Measurements from ENCODE around the gene MERTK. TPM values are rescaled to one million over a fixed set of nuclear protein-coding genes. Genes with fewer than 3 reads are reported as not detected.
A peak's percentile ranks its signal among the peaks of the same experiment; 100 is the strongest.
"Not testable (repeated sequence)": the region's sequence is repeated elsewhere in the genome, so short reads cannot be mapped to it uniquely, and the experiment has no call there.

Gene MERTK
- total RNA-seq, 6 experiments from 2014 or later = 10.6 to 18.3 (median 13.1) TPM

GRCh38 chr2:111903930-111904439 is 5.6 kb downstream of the MERTK start:
- no peaks in the 10 kb centered on the region for H3K36me3 ChIP-seq
- H3K4me3 ChIP-seq = no peak overlapping the region
- DNase-seq = no peak
- intact Hi-C loops (cut with DNase I) = no loop called here
- TF ChIP-seq POLR2A (IDR thresholded peaks at IDR 0.05) = no peak
- no peak for TF ChIP-seq CTCF (IDR thresholded peaks at IDR 0.05)
- H3K27ac ChIP-seq = no peak overlapping the region
- peaks cover 0 to 56% (median 20%) of the 10 kb centered on the region in 4 donors for H3K4me1 ChIP-seq
- no peaks in the 10 kb centered on the region for H3K9me3 ChIP-seq
- H3K27me3 ChIP-seq = no peaks in the 10 kb centered on the region
- WGBS (ENCODE audit: insufficient coverage, low coverage, low lambda C conversion rate, missing lambda C conversion rate) = 96% methylated on average over 3 of the region's 5 CpGs
- ATAC-seq = no peak

GRCh38 chr2:111904726-111905474 is 6.5 kb downstream of the MERTK start:
- WGBS (ENCODE audit: insufficient coverage, low coverage, low lambda C conversion rate, missing lambda C conversion rate) = 81% methylated on average over 3 of the region's 10 CpGs
- intact Hi-C loops (cut with DNase I) = no loop called here
- TF ChIP-seq POLR2A (IDR thresholded peaks at IDR 0.05) (no peak), CTCF (IDR thresholded peaks at IDR 0.05) (no peak)
- peaks cover 0 to 65% (median 23%) of the 10 kb centered on the region in 4 donors for H3K4me1 ChIP-seq
- H3K4me3 ChIP-seq = no peak overlapping the region
- ATAC-seq (no peak), DNase-seq (no peak)
- H3K36me3 ChIP-seq = no peaks in the 10 kb centered on the region
- H3K9me3 ChIP-seq = no peaks in the 10 kb centered on the region
- H3K27ac ChIP-seq = peak overlapping the region in 1 of 3 donors; percentile 14
- H3K27me3 ChIP-seq = no peaks in the 10 kb centered on the region

GRCh38 chr2:111905475-111905869 is 7.1 kb downstream of the MERTK start:
- H3K9me3 ChIP-seq; H3K36me3 ChIP-seq; H3K4me3 ChIP-seq; H3K27me3 ChIP-seq; intact Hi-C loops (cut with DNase I); DNase-seq; ATAC-seq: not testable (repeated sequence)
- WGBS (ENCODE audit: insufficient coverage, low coverage, low lambda C conversion rate, missing lambda C conversion rate) = 95% methylated on average over 9 of the region's 9 CpGs
- H3K4me1 ChIP-seq = peaks cover 0 to 68% (median 23%) of the 10 kb centered on the region in 4 donors
- H3K27ac ChIP-seq = peak overlapping the region in 1 of 3 donors; percentile 50

GRCh38 chr2:111905990-111906735 is 7.8 kb downstream of the MERTK start:
- peak; percentile 30 to 55 (median 51) for ATAC-seq

More at GRCh38 chr2:111905990-111906735, 7.8 kb downstream of the MERTK start:
- Histone ChIP-seq H3K36me3 (no peaks in the 10 kb centered on the region), H3K9me3 (no peaks in the 10 kb centered on the region), H3K4me1 (peaks cover 0 to 68% (median 21%) of the 10 kb centered on the region in 4 donors), H3K27me3 (no peaks in the 10 kb centered on the region), H3K4me3 (no peak overlapping the region), H3K27ac (peak overlapping the region; percentile 17 to 50 (median 31))
- DNase-seq = no peak
- TF ChIP-seq POLR2A (IDR thresholded peaks at IDR 0.05) (peak; percentile 32), CTCF (IDR thresholded peaks at IDR 0.05) (no peak)
- intact Hi-C loops (cut with DNase I) = no loop called here
- WGBS (ENCODE audit: insufficient coverage, low coverage, low lambda C conversion rate, missing lambda C conversion rate) = 10% methylated on average over 4 of the region's 4 CpGs

Measured in right lobe of liver (tissue), 6 donors.